ENCODE data around the gene SLC30A3. TPM values are rescaled to one million over a fixed set of nuclear protein-coding genes. Genes with fewer than 3 reads are reported as not detected.
A peak's percentile ranks its signal among the peaks of the same experiment; 100 is the strongest.
"Not testable (repeated sequence)": the region's sequence is repeated elsewhere in the genome, so short reads cannot be mapped to it uniquely, and the experiment has no call there.

Gene SLC30A3, protein sequence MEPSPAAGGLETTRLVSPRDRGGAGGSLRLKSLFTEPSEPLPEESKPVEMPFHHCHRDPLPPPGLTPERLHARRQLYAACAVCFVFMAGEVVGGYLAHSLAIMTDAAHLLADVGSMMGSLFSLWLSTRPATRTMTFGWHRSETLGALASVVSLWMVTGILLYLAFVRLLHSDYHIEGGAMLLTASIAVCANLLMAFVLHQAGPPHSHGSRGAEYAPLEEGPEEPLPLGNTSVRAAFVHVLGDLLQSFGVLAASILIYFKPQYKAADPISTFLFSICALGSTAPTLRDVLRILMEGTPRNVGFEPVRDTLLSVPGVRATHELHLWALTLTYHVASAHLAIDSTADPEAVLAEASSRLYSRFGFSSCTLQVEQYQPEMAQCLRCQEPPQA
- 1 to 10 TPM; 4.8 to 5.7 TPM for total RNA-seq
- long read RNA-seq, transcript SLC30A3-201 (8 exons, 2,260 nt): major isoform, 5 of 8 reads
- long read RNA-seq, partial matches to known transcripts: 1 of 8 reads
- long read RNA-seq, other reads (novel, unspliced or antisense): 1 of 8 reads

DNA sequence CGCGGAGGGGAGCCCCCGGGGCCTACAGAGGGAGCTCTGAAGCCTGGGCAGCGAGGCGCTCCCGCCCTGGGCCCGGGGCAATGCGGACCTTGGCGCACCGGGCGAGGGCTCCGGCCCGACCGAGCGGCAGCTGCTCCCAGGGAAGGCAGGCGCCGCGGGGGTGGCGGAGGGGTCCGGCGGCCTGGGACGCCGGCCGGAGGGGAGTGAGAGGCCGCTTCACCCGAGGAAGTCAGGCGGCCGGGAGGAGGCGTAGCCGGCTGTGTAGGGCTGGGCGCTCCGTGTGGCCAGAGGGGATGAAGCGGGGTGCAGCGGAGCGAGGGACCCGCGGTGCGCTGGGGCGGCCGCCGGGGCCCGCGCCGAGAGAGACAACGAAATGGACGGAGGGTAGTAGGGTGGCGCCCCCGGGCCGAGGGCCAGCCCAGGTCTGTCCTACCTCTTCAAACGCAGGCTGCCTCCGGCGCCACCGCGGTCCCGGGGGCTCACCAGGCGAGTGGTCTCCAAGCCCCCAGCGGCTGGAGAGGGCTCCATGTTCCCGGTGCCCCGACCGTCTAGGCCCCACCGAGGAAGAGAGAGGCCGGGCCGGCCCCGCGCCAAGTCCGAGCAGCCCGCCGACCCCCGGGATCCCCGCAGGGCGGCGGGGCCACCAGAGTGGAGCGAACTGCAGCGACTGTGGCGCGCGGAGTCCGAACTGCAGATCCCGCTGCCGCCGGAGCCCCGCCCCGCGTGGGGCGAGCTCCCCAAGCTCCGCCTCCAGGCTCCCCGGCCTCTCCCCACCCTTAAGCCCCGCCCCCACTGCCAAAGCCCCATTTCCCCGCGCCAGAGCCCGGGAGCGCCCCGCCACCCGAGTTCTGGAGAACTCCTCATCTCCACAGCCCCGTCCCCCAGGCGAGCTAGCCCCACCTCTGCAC is at the start of gene SLC30A3:
Gene SLC30A3, minus strand, starts transcription at position 669 of the 908 bp plus-strand sequence. Its CDS starts 141 bp downstream, at position 528.
- DNase-seq: peak; percentile 81
- intact Hi-C loops (cut with DNase I): no loop called here
- peak; percentile 86 for ATAC-seq

DNA sequence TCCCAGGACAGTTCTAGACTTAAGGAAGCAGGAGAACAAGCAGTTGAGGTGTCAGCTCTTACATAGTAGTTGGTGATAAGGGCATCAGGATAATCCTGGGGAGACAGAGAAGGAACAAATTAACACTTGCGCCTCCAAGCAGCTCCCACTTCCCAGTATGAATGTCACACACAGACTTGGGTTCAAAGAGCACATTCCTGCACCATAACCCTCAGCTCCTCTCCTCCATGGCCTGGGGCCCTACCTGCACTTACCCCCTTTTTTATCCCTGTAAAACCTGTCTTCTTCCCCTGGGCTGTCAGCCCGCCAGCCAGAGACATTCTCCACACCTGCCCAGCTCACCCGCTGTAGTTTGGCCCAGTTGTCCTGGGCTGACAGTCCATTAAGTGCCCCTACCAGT is 49.3 kb upstream of the SLC30A3 start:
- no peak for DNase-seq
- ATAC-seq: no peak
- intact Hi-C loops (cut with DNase I): no loop called here

DNA sequence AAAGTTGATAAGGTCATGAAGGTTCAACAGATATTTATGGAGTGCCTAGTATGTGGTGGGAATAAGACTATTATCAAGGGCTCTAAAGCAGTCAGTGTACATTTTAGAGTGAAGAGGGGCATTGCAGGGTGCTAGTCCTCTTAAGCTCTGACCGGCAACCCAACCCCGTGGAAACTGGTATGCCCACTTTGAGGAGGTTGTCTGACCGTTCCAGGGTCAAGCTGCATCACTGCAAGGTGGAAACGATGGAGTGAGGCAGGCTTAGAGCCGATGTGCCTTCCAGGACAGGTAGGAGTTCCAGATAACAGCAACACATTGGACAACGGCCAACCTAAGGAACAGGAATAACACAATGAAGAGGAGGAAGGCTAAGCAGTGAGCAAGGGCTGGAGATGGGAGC is 46.8 kb upstream of the SLC30A3 start:
- intact Hi-C loops (cut with DNase I): no loop called here
- ATAC-seq (no peak), DNase-seq (no peak)

DNA sequence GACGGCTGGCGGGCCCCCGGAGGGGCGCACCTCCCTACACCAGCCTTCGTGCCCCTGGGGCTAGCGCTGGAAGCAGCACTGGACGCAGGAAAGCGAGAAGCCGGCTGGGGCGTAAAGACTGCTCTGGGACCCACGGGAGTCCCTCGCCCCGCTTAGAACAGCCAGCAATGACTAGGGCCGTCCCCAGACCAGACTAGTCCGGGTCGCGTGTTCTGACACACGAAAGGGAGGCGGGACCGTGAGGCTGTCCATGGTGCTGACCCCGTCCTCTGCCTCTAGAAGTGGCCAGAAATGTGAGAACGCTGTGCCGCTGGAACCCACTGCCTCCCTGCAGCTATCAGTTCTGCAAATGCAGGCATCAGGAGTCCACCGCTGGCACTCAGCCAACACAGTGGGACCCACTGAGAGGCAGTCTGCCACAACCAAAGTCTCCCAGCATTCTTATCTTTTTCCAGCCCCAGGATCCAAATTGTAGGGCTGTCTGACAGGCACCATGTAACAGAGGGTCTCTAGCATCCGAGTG is 45.6 kb upstream of the SLC30A3 start, which contains the start of gene UCN:
Gene UCN, minus strand, starts transcription at position 87 of the 523 bp plus-strand sequence. CDS start 550 bp downstream, outside the sequence.
- intact Hi-C loops (cut with DNase I): no loop called here
- peak; percentile 22 to 38 for ATAC-seq
- peak; percentile 56 for DNase-seq

DNA sequence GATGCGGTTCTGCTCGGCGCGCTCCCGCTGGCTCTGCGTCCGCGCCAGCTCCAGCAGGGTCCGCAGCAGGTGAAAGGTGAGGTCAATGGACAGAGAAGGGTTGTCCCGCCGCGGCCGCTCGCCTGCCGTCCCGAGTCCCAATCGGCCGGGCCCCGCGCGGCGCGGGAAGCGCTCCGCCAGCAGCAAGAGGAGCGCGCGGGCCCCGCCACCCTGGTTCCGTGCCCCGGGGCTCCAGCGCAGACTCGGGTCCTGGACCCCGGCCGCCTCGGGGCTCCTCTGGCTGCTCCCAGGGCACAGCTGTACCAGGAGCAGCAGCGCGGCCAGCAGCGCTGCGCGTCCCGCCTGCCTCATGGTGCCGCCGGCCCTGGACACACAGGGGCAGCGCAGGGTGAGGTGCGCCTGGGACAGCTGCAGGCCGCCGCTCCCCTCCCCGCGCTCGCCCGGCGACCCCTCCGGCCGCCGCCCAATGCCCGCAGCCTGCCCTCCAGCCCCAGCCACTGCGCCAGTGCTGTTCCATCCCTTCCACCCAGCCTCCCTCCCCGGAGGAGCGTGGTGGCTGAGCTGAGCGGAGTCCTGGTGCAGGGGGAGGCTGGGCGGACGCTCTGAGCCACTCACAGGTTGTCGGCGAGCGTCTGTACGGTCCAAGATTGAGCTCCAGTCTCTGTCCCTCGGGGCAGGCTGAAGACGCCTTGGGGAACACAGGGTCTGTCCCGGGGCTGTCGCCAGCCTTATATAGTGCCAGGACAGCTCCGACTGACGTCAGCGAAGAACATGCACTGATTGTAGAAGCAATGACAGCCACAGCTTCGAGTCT is 44.9 kb upstream of the SLC30A3 start:
- intact Hi-C loops (cut with DNase I): no loop called here
- DNase-seq (peak; percentile 40), ATAC-seq (peak in 1 of 2 donors; percentile 8)

DNA sequence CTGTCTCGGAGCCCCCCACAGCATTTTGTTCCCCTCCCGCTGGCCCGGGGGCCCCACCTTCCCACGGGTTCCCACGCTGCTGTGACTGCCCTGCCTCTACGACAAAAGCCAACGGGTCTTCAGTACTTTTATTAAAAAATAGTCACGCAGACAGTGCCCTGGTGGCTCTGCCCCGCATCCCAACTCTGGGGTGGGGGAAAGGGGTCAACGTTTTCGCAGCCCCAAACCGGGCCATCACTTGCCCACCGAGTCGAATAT is 44.4 kb upstream of the SLC30A3 start:
- intact Hi-C loops (cut with DNase I): no loop called here
- DNase-seq: no peak
- ATAC-seq: no peak

DNA sequence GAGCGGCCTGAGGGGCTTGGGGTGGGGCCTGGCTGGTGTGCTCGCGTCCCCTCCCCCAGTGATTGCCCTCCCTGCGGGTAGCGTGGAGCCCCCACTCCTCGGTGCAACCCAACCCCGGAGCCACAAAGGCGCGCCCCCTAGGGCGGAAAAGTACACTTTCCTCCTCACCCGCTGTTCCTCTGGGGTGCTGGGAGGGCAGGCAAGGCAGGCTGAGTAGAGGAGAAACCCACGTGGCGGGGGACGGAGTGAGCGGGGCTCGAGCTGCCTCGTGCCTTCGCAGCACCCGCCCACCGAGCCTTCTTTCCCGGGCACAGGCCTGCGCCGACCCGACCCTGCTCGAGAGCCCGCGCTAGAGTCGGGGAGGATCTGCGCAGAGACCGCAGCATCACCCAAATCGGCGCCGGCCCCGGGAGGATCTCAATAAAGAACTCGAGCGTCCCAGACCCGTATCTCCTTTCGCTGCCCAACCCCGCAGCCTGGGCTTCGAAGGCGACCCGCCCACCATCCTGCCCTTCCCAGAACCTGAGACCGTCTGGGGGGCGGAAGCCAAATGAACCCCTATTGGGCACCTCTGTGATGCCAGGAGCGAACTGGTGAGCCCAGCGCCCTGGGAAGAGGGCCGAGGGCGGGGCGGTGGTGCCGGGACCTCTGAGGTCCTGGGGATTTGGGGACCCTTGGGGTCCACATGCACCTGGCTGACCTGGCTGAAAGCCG is 43.9 kb upstream of the SLC30A3 start:
- intact Hi-C loops (cut with DNase I): no loop called here
- DNase-seq (peak; percentile 25), ATAC-seq (peak in 1 of 2 donors; percentile 4)

DNA sequence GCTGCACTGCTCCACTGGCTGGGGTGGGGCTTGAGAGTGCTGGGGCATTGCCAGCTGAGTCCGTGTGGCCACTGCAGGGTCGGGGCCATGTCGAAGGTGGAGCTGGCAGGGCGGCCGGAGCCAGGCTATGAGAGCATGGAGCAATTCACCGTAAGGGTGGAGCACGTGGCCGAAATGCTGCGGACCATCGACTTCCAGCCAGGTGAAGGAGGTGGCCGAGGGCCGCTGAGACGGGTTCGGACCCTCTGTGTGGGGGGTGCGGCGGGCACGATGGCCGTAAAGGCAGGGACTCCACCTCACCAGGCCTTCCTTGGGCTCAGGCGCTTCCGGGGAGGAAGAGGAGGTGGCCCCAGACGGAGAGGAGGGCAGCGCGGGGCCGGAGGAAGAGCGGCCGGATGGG is 43.3 kb upstream of the SLC30A3 start:
- intact Hi-C loops (cut with DNase I): no loop called here
- DNase-seq (no peak), ATAC-seq (peak in 1 of 2 donors; percentile 1)

DNA sequence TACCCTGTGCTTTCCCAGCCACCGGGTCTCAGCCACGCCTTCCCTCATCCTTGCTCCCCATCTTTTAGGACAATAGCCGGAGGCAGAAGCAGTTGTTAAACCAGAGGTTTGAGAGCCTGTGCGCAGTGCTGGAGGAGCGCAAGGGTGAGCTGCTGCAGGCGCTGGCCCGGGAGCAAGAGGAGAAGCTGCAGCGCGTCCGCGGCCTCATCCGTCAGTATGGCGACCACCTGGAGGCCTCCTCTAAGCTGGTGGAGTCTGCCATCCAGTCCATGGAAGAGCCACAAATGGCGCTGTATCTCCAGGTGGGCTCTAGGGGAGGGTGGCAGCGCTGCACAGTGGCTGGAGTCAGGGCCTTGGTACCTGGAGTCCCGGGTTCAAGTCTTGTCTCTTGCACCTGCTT is 42.7 kb upstream of the SLC30A3 start:
- intact Hi-C loops (cut with DNase I): no loop called here
- DNase-seq (no peak), ATAC-seq (no peak)

DNA sequence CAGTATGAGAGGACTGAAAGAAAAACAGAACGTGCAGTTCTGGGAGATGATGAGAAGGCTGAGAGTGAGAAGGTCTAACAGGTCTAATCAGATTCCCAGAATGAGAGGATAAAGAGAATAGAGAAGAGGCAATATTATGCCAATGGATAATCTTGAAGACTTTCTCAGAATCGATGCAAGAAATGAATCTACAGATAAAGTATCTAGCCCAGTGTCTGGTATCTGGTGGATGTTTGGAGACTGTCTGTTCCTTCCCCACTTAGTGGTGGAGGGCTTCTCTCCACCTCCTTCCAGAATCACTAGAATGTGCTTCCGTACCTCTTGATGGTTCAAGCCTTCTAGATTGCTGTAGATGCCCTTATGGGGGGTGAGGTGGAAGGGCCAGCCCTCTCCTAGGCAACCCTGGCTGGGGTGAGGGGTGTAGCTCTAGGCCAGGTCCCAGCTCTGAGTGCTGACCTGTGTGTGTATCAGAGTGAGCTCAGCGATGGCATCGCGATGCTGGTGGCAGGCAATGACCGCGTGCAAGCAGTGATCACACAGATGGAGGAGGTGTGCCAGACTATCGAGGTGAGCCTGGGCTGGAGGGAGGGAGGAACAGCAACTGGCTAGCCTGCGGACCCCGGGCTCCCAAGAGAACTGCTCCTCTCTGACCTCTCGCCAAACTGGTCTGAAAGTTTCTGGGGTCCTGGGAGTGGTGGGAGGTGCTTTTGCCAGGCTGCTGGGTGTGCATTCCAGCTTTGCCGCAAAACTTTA is 41.8 kb upstream of the SLC30A3 start:
- intact Hi-C loops (cut with DNase I): no loop called here
- no peak for ATAC-seq
- no peak for DNase-seq

DNA sequence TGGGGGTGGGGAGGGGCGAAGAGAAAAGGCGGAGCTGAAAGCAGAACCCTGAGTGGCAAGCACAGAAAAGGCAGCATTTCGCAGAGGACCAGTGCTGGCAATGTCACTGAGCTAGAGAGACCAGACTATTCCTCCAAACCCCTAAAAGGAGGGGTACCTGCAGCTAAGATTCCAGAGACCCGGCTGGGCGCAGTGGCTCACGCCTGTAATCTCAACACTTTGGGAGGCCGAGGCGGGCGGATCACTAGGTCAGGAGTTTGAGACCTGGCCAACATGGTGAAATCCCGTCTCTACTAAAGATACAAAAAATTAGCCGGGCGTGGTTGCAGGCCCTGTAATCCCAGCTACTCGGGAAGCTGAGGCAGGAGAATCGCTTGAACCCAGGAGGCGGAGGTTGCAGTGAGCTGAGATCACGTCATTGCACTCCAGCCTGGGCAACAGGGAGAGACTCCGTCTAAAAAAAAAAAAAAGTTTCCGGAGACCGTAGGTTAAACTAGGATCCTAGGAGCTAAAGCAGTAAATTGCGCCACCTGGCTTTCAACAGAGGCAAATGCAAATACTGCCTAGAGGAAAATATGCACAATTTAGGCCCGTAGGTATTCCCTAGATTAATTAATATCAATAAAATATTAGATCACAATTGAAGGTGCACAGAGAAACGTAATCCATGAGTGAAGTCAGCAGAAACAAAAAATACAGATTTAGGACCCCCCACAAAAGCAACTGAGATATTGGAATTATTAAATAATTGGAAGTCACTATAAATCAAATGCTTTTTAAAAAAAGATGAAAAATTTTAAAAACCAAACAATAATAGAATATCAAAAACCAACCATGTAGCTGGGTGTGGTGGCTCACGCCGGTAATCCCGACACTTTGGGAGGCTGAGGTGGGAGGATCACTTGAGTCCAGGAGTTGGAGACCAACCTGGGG is 40.5 kb upstream of the SLC30A3 start:
- DNase-seq: peak; percentile 40
- ATAC-seq: peak; percentile 53 to 65
- intact Hi-C loops (cut with DNase I): loop anchor here in 1 of 2 donors (2.0 kb wide), 1 partner anchor 53 kb away; no protein-coding TSS in a partner anchor

DNA sequence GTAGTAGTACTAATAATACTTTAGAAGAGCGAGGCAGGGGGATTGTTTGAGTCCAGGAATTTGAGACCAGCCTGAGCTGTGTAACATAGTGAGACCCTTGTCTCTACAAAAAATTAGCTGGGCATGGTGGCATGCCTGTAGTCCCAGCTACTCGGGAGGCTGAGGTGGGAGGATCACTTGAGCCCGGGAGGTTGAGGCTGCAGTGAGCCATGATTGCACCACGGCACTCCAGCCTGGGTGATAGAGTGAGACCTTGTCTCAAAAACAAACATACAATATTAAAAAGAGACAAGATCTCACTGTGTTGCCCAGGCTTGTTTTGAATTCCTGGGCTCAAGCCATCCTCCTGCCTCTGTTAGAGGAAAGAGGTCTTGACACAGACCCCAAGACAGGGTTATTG is 37.8 kb upstream of the SLC30A3 start:
- intact Hi-C loops (cut with DNase I); ATAC-seq; DNase-seq: not testable (repeated sequence)

DNA sequence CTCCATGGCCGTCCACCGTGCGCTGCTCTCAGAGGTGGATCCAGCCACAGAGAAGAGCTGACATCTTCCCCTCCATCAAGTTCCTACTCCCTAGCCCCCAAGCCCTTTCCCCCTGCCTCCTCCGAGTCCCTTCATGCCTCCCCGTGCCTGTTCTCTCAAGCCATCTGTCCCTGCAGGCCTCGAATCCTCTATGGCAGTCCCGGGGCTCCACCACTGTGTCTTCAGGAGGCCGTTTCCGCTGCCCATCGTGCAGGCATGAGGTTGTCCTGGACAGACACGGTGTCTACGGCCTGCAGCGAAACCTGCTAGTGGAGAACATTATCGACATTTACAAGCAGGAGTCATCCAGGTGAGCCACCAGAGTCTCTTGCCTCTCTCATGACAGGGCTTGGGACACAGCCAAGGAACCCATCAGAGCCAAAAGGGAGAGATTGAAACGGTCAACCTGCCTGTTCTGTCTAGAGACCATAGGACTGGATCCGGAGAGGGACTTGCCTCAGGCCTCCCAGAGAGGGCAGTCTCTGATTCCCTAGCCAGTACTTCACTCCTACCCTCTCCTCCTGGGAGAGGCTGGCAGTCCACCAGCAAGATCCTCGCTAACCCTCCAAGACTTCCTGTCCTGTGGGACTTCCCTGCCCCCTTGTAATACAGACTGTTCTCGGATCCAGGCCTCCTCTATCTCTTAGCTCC is 35.7 kb upstream of the SLC30A3 start:
- intact Hi-C loops (cut with DNase I): loop anchor here in 1 of 2 donors (10.0 kb wide), 1 partner anchor 54 kb away; no protein-coding TSS in a partner anchor
- no peak for ATAC-seq

DNA sequence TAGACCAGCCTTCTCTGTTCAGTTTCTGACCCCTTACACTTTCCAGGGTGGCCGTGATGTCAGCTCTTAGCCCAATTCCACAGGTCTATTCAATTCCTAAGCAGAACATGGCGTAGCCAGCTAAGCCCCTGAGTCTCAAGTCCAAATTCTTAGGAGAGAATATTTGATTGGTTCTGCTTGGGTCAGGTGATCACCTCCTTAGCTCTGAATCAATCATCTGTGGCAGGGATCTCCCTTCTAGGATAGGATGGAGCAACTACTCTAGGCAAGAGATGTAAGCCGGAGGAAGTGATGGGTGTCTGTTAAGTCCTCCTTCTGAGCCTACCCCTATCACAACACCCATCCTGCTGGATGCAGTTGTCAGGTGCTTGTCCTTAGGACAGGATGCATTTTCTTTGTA is 34.3 kb upstream of the SLC30A3 start:
- no peak for DNase-seq
- no peak for ATAC-seq
- intact Hi-C loops (cut with DNase I): loop anchor here in 1 of 2 donors (10.0 kb wide), 1 partner anchor 52 kb away; no protein-coding TSS in a partner anchor

More for the DNA sequence above, 35.7 kb upstream of the SLC30A3 start:
- no peak for DNase-seq

DNA sequence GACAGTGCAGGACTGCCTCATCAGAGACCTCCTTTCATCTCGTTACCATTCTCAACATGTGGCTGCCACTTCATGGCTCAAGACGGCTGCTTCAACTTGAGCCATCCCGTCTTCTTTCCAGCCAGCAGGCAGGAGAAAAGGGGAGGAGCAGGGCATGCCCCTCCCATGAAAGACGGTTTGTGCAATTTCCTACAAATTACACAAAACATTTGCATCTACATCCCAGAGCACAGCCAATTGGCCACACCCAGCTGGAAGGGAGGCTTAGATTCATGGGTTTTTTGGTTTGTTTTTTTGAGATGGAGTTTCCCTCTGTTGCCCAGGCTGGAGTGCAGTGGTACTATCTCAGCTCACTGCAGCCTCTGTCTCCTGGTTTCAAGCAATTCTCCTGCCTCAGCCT is 33.6 kb upstream of the SLC30A3 start:
- intact Hi-C loops (cut with DNase I): loop anchor here in 1 of 2 donors (10.0 kb wide), 1 partner anchor 52 kb away; no protein-coding TSS in a partner anchor
- DNase-seq: no peak
- no peak for ATAC-seq

DNA sequence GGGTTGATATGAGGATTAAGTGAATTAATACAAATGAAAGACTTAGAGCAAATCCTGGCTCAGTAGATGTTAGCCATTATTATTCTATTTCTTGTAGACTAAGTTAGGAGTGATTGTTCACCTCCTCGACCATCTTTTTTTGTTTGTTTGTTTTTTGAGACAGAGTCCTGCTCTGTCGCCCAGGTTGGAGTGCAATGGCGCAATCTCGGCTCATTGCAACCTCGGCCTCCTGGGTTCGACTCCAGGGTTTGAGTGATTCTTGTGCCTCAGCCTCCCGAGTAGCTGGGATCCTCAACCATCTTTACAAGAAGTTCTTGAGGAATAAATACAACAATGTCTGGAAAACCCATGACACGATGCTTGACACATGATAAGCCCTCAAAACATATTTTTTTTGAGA is 32.1 kb upstream of the SLC30A3 start:
- no peak for DNase-seq
- intact Hi-C loops (cut with DNase I): loop anchor here in 1 of 2 donors (10.0 kb wide), 1 partner anchor 50 kb away; no protein-coding TSS in a partner anchor
- ATAC-seq: no peak

All from left cardiac atrium (tissue), 4 donors.